Measurements from ENCODE around the gene SPOCD1.

DNA sequence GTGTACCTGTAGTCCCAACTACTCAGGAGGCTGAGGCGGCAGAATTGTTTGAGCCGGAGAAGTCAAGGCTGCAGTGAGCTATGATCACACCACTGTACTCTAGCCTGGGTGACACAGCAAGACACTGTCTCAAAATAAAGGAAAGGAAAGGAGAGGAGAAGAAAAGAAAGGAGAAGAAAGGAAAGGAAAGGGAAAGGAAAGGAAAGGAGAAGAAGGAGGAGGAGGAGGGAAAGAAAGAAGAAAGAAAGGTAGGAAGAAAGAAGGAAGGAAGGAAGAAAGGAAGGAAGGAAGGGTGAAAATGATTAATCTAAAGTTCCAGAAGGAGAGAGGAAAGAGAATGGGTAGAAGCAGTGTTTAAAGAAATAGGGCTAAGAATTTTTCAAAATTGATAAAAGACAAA is 12.2 kb downstream of the SPOCD1 start:
- TF ChIP-seq POLR2A (IDR thresholded peaks at IDR 0.05) (no peak), POLR2AphosphoS5 (IDR thresholded peaks at IDR 0.05) (no peak)
- TF ChIP-seq, protein P1, sequence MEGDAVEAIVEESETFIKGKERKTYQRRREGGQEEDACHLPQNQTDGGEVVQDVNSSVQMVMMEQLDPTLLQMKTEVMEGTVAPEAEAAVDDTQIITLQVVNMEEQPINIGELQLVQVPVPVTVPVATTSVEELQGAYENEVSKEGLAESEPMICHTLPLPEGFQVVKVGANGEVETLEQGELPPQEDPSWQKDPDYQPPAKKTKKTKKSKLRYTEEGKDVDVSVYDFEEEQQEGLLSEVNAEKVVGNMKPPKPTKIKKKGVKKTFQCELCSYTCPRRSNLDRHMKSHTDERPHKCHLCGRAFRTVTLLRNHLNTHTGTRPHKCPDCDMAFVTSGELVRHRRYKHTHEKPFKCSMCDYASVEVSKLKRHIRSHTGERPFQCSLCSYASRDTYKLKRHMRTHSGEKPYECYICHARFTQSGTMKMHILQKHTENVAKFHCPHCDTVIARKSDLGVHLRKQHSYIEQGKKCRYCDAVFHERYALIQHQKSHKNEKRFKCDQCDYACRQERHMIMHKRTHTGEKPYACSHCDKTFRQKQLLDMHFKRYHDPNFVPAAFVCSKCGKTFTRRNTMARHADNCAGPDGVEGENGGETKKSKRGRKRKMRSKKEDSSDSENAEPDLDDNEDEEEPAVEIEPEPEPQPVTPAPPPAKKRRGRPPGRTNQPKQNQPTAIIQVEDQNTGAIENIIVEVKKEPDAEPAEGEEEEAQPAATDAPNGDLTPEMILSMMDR (IDR thresholded peaks at IDR 0.05): no peak
